GM21526 (cell line): ENCODE data around the gene GSTT2B.
A peak's percentile ranks its signal among the peaks of the same experiment; 100 is the strongest.
"Not testable (repeated sequence)": the region's sequence is repeated elsewhere in the genome, so short reads cannot be mapped to it uniquely, and the experiment has no call there.

Experiments
- ATAC-seq: cut with Tn5 transposase; IDR thresholded peaks from one replicate; pipeline ENCODE4 v1.9.1; 2021; ENCODE audit warnings: moderate library complexity; ENCODE audit not compliant: unreplicated experiment, low FRiP score

Gene GSTT2B

GRCh38 chr22:23986089-23986488, 25.1 kb upstream of the GSTT2B start:
- not testable (repeated sequence) for ATAC-seq

- no peak for ATAC-seq
These were observed 23.4 kb upstream of the GSTT2B start for GRCh38 chr22:23984430-23984829.

- ATAC-seq, result not testable (repeated sequence)
These were observed 19.6 kb upstream of the GSTT2B start for GRCh38 chr22:23980567-23980966.

GRCh38 chr22:23979557-23980240, 18.7 kb upstream of the GSTT2B start, which contains the start of gene GSTT2:
TSS of gene GSTT2 (plus strand) at chr22:23980134.
- ATAC-seq, result not testable (repeated sequence)

GRCh38 chr22:23977304-23977703, 16.3 kb upstream of the GSTT2B start:
- ATAC-seq, result not testable (repeated sequence)

- not testable (repeated sequence) for ATAC-seq
These were observed 13.9 kb upstream of the GSTT2B start for GRCh38 chr22:23974836-23975352.

GRCh38 chr22:23974345-23974744, 13.3 kb upstream of the GSTT2B start, which contains the start of gene DDT:
TSS of gene DDT (minus strand) at chr22:23974441. CDS start at chr22:23974414, 27 bp downstream.
- ATAC-seq, result peak; percentile 76

- ATAC-seq, result not testable (repeated sequence)
These were observed 10.9 kb upstream of the GSTT2B start for GRCh38 chr22:23971927-23972326.

- no peak for ATAC-seq
These were observed 10.0 kb upstream of the GSTT2B start for GRCh38 chr22:23970816-23971486.

- no peak for ATAC-seq
These were observed 9.2 kb upstream of the GSTT2B start for GRCh38 chr22:23970201-23970641.

- ATAC-seq, result no peak
These were observed 8.1 kb upstream of the GSTT2B start for GRCh38 chr22:23969071-23969470.

GRCh38 chr22:23966568-23966967, 5.6 kb upstream of the GSTT2B start, which contains the start of gene DDTL:
TSS of gene DDTL (plus strand) at chr22:23966888. CDS start at chr22:23966915, 27 bp downstream.
- ATAC-seq, result peak; percentile 73

- ATAC-seq, result peak; percentile 23
These were observed 5.1 kb upstream of the GSTT2B start for GRCh38 chr22:23966094-23966493.

GRCh38 chr22:23956301-23956900, 4.6 kb downstream of the GSTT2B start:
- not testable (repeated sequence) for ATAC-seq

GRCh38 chr22:23955886-23956285, 5.1 kb downstream of the GSTT2B start:
- ATAC-seq, result not testable (repeated sequence)

- not testable (repeated sequence) for ATAC-seq
These were observed 6.0 kb downstream of the GSTT2B start for GRCh38 chr22:23954991-23955305.

GRCh38 chr22:23954193-23954990, 6.6 kb downstream of the GSTT2B start:
- not testable (repeated sequence) for ATAC-seq

- ATAC-seq, result not testable (repeated sequence)
These were observed 7.5 kb downstream of the GSTT2B start for GRCh38 chr22:23953485-23953884.

- not testable (repeated sequence) for ATAC-seq
These were observed 8.1 kb downstream of the GSTT2B start for GRCh38 chr22:23952794-23953405.

GRCh38 chr22:23951383-23951782, 9.6 kb downstream of the GSTT2B start:
- not testable (repeated sequence) for ATAC-seq
